D721Med (cell line): ENCODE results near the gene PDE4A.
A peak's percentile ranks its signal among the peaks of the same experiment; 100 is the strongest.

Source experiments
- DNase-seq: peaks from one replicate; pipeline ENCODE4 v3.0.0; 2011; ENCODE audit warnings: low spot score; ENCODE audit not compliant: insufficient read length
- FAIRE-seq: peaks from 2 replicates; lab custom pipeline; 2011; peaks lifted over from hg19 to GRCh38; lab: Jason Lieb, UNC
- CTCF ChIP-seq: IDR thresholded peaks from 2 replicates; pipeline ENCODE4 v1.5.1; 2012; ENCODE audit warnings: mild to moderate bottlenecking, control low read depth; ENCODE audit not compliant: insufficient read depth; ENCODE audit errors: missing control alignments

Gene PDE4A

DNA sequence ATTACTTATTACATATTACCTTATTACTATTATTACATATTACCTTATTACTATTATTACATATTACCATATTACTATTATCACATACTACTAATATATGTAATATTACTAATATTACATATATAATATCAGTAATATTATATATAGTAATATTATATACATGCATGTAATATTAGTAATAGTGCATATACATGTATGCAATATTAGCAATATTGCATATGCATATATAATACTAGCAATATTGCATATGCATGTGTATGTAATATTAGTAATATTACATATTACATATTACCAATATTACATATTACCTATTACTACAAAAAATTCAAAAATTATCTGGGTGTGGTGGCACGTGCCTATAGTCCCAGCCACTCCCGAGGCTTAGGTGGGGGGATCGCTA lies 22.4 kb downstream of the PDE4A start:
- DNase-seq (no peak), FAIRE-seq (no peak)
- TF ChIP-seq CTCF = no peak

DNA sequence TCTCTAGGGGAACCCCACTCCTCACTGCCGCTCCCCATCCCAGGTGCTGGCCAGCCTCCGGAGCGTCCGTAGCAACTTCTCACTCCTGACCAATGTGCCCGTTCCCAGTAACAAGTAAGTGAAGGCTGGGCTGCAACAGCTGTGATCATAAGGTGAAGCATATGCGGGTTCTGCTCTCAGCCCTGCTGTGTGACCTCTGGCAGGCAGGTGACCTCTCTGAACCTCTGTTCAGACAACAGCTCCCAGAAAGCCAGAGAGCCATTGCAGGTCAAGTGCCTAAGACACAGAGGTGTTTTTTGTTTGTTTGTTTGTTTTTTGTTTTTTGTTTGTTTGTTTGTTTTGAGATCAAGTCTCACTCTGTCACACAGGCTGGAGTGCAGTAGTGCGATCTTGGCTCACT lies 28.7 kb downstream of the PDE4A start:
- FAIRE-seq (no peak), DNase-seq (no peak)
- no peak for TF ChIP-seq CTCF

GRCh38 chr19:10450191-10450852 lies 30.0 kb downstream of the PDE4A start:
- FAIRE-seq (no peak), DNase-seq (peak; percentile 10)
- TF ChIP-seq CTCF = no peak

GRCh38 chr19:10450853-10451609 lies 30.7 kb downstream of the PDE4A start:
- DNase-seq = peak; percentile 20
- FAIRE-seq = no peak
- TF ChIP-seq CTCF = no peak

DNA sequence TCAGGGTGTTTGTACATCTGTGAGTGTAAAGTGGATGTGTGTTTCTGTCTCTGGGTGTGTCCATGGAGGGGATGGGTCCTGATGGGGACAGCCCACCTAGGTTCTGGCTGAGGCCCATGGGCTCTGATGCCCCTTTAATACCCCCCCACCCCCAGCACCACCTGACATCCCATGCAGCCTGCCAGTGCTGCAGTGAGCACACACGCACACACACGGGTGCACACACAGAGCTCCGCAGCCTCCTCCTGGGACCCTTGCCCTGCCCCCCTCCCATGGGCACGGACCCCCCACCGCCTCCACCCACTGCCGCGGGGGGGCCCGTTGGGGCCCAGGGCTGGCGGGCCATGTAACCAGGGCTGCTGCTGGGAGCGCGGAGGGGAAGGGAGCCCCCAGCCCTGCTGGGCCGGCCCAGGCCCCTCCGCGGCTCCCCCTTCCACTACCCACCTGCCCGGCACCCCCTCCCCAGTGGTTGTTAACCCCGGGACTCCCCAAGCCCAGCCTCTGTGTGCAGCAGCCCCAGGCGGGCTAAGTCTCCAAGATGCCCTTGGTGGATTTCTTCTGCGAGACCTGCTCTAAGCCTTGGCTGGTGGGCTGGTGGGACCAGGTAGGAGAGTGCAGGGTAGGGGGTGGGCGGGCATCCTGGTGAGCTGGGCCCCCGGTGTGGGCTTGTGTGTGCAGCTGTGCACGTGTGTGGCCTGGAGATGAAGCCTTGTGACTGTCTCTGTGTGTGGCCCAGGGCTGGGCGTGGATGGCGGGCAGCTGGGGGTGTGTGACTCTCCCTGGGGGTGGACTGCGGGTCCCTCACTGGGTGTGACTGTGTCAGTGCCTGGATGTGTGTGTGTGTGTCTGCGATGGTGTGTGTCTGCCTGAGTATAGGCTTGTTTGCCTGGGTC lies 32.6 kb downstream of the PDE4A start:
- peak; percentile 15 for DNase-seq
- TF ChIP-seq CTCF = no peak
- no peak for FAIRE-seq

DNA sequence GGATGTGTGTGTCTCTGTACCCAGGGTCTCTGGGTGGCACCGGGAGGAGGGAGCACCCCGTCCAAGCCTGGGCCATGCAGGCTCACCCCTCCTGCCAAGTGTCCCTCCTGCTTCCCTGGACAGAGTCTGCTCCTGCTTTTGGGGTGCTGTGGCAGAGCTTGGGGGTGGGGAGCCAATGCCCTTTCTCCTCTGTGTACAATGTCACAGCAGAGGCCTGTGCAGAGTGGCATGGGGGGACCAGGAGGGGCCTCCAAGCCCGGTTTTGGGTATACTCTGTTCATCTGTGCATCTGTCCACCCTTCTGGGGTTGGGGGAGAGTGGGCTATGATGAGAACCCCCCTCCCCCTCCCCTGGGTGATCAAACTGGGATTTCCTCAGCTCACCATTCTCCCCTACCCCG lies 33.5 kb downstream of the PDE4A start:
- DNase-seq = peak; percentile 9
- TF ChIP-seq CTCF = no peak
- FAIRE-seq = no peak
